GM12865 (cell line): ENCODE measurements around the gene ASPSCR1.

Experiments
- DNase-seq: peaks from one replicate; pipeline ENCODE4 v3.0.0; 2010; ENCODE audit warnings: low read depth
- H3K4me3 ChIP-seq: 2 replicates; pipeline ENCODE4 v1.5.1; 2011; ENCODE audit warnings: mild to moderate bottlenecking, low read depth, low read length, control low read depth
- CTCF ChIP-seq: IDR thresholded peaks from 2 replicates; pipeline ENCODE4 v1.5.1; 2011; ENCODE audit warnings: low read length, control low read depth, low read depth, inconsistent platforms; ENCODE audit not compliant: insufficient read depth; ENCODE audit errors: missing control alignments

The ASPSCR1 gene

GRCh38 chr17:81961521-81962498 lies 15.6 kb upstream of the ASPSCR1 start:
- DNase-seq: no peak
- H3K4me3 ChIP-seq: no peak overlapping the region
- TF ChIP-seq CTCF: no peak

GRCh38 chr17:81962499-81963441 lies 14.7 kb upstream of the ASPSCR1 start:
- no peak for DNase-seq
- H3K4me3 ChIP-seq: no peak overlapping the region
- TF ChIP-seq CTCF: no peak

DNA sequence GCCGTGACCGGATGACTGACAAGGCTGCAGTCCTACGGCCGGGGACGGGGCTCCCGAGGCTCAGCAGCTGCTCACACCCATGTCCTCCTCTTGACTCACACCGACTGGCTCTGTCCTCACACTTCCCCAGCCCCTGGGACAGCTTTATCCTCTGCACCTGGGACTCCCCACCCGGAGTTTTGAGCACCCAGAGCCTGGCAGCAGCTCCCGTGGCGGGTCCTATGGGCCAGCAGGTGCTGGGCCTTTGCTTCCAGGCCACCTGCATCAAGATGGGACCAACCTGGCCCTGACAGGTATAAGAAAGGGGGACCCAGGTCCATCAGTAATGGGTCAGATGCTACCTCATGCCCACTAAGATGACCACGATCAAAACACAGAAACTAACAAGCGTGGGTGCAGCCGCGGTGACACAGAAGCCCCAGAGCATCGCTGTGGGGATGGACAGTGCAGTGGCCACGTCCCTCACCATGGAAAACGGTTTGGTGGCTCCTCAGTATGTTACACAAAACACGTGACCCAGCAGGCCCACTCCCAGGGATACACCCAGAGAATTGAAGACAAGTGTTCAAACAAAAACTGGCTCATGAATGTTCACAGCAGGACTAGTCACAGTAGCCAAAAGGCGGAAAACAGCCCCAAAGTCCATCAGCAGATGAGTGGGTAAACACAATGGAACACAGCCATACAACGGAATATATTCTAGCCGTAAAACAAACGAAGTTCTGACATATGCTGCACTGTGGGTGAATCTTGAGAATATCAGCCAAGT lies 13.2 kb upstream of the ASPSCR1 start:
- TF ChIP-seq CTCF: no peak
- DNase-seq: no peak
- H3K4me3 ChIP-seq: no peak overlapping the region

GRCh38 chr17:81966343-81967243 lies 10.8 kb upstream of the ASPSCR1 start:
- no peak for TF ChIP-seq CTCF
- no peak for DNase-seq
- H3K4me3 ChIP-seq: no peak overlapping the region

DNA sequence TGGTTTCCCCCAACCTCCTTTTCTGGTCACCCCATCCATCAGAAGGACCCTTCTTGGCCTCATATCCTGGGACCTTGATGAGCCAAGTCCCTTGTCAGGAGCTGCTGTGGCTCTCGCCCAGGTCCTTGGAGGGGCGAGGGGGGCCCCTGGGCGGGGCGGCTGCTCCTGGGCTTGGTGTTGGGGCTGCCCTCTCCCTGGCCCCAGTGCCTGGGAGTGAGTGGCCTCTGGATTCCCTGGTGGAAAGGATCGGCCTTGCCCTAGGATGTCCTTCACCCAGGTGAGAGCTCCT lies 10.2 kb upstream of the ASPSCR1 start:
- H3K4me3 ChIP-seq: no peak overlapping the region
- DNase-seq: no peak
- TF ChIP-seq CTCF: no peak
